GM04504 (cell line): ENCODE data around the gene IGFBP2.

Source experiments
- DNase-seq: peaks from one replicate; pipeline ENCODE4 v3.0.0-alpha.2; 2012; ENCODE audit warnings: low read depth

Gene IGFBP2

DNA sequence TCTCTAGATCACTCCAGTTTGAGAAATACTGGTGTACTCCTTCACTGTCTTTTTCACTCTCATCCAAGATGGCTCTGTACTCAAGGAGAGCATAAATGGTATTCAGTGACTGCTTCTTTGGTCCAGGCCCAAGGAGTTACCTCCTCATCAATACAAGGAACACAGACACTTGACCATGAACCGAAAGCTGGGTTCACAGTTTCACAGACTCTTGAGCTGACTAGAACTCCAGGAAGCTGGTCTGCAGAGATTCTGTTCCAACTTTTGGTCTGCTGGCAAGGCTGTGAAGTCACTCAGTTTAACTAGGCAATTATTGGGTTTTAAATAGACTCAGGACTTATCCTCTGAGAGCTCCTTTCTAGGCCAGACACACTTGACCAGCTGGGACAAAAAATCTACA lies 69.5 kb downstream of the IGFBP2 start:
- no peak for DNase-seq

DNA sequence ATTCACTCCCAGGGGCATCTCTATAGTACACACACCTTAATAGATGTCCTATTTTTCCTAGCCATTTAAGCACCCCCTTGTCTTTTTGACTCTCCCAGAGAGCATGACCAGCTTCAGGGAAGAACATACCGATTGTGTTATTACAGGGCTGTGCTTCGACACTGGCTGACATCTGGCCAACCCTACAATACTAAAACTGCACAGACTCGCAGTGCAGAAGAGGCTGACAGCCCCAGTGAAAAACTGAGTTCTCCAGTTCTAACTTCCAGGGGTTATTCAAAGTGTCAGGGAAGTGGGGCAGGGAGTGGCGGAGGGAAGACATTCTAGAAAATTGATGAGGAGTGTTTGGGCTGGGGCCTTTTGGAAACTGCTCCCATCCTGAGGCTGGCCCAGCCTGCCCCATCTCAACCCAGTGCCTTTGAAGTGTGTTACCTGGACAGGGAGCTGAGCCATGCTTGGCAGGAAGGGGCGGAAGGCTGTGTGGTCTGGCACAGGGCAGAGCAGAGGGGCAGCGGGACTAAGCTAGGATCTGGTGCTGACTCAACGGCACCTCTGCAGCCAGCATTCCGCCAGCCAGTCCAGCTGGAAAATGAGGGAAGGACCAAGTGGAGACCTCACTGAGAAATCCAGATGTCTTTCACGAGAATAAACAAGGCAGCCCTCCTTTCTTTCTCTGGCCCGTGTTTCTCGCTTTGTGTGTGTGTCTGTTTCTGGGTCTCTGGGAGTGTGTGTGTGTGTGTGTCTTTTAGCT lies 77.5 kb downstream of the IGFBP2 start:
- no peak for DNase-seq

GRCh38 chr2:216711348-216711747 lies 78.1 kb downstream of the IGFBP2 start:
- no peak for DNase-seq

DNA sequence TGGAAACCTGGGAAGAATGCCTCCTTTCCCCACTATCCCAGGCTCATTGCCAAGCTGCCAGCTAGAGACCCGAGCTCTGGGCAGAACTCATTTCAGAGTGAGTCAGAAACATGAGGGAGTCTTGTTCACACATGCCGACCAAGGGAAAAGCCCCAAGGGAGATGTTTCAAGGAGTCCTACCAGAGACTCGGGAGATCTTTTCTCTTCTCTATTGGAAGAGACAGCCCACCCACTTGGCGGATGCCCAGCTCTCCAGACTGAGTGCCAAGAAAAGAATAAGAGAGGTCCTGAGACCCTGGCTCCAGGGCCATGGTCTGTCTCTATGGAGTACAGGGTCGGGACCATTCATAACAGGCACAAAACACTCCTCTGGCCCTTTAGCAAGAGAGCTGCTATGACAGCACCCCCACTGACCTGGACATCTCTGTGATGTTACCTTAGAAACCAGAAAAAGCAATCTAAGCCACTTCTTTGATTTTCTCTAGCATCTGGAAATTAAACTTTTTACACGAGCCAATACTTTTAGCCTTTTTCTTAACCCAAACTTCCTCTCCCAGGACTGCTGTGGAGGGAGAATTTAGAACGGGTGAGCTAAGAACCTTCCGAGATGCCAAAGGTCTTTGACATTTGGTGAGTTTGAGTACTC lies 80.6 kb downstream of the IGFBP2 start:
- DNase-seq, result peak; percentile 66
